Inflammatory macrophage treated with lipopolysaccharide for 4 hours (primary cell): ENCODE measurements around the gene TOP2B.
A peak's percentile ranks its signal among the peaks of the same experiment; 100 is the strongest.

ENCODE experiments used
- DNase-seq: peaks from one replicate; pipeline ENCODE4 v3.0.0-alpha.2; 2020

TOP2B gene

DNA sequence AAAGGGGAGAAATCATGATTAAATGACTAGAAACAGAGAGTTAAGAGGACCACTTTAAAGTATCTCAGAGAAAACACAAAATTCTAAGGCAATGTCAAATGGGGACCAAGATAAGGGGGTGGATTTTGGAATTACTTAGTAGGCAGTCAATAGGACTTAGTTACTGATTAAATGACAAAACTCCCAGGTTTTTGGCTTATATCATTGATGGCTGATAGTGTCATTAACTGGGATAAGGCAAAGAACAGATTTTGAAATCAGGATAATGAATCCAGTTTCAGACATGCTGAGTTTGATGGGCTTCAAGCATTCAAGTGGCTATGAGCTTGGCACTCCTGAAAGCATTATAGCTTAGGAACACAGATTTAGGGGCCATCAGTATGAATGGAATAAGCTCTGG, 53.9 kb downstream of the TOP2B start:
- no peak for DNase-seq

DNA sequence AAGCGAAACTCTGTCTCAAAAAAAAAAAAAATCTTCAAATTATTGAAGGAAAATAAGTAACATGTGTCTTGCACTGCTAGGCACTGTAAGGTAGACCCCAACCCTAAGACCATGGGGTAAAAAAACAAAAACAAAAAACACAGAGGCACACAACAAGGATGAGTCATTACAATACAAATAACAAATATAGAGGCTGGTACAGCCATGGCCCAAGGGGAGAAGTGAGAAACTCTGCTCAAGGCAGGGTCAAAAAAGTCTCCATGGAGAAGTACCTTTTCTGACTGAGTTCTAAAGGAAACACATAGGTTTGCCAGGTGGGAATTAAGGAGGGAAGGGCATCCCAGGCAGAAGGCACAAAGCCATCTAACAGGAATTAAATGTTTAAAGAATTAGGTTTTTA, 54.5 kb downstream of the TOP2B start:
- no peak for DNase-seq

DNA sequence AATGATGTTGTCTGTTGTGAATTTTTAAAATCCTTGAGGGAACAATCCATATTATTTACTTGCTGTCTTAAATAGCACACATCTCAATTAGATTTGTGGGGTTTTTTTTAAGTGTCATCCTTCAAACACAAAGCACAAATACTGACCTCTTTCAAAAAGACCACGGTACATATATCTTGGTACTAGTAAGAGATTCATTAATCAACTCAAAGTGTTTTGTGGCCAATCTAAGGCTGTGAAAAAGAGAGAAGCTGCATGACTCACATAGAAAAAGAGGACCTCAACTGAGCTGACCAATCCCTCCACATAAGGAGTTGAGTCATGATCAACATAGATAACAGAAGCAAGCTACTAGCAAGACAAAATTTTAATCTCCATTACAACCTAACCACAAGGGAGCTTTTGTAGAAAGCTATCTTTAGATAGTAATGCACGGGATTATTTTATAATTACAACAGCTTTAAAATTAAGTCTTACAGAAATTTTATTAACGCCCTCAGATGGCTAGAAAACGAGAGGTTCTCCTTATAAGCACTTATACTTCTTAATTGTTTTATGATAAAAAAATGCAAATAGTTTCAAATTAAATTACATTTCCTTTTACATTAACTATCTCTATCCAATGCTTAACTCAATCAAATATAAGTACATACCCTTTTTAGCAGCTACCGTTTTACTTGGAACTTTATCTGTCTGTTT, 60.5 kb downstream of the TOP2B start:
- DNase-seq = peak; percentile 86

DNA sequence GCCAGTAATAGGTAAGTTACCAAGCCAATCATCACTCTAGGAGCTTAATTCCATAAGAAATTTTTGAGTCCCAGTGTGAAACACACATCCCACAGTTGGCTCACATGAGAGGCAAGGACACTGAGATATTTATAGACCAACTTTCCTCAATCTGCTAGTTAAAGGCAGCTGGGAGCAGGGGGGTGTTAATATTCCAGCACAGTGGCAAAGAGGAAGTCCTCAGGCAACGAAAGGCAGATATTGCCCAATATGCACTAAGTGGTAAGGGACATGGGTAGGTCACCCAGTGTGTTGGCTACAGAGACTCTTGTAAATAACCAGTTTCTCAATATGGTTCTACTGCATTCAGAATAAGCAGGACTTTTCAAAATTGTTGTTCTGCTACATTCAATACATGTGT, 61.0 kb downstream of the TOP2B start:
- peak; percentile 86 for DNase-seq

DNA sequence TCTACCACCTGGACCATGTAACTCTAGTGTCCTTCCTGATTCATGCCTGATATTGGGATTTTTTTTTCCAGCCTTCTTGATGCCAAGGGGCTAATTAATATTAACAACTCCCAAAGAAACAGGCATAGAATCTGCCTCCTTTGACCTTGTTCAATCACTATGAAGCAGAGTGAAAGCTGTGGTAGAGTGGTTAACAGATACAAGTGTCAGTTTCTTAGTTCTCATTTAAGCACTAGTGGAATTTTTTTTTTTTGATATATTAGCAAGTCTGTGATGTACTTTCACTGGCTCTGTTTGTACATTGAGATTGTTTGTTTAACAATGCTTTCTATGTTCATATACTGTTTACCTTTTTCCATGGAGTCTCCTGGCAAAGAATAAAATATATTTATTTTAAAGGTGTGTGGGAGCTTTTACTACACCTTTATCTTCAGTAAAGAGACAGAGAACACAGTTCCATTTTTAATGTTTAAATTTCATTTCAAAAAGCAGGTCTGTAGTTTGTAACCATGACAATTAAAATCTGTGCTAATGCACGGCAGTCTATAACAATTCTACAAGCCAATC, 67.1 kb downstream of the TOP2B start:
- no peak for DNase-seq

DNA sequence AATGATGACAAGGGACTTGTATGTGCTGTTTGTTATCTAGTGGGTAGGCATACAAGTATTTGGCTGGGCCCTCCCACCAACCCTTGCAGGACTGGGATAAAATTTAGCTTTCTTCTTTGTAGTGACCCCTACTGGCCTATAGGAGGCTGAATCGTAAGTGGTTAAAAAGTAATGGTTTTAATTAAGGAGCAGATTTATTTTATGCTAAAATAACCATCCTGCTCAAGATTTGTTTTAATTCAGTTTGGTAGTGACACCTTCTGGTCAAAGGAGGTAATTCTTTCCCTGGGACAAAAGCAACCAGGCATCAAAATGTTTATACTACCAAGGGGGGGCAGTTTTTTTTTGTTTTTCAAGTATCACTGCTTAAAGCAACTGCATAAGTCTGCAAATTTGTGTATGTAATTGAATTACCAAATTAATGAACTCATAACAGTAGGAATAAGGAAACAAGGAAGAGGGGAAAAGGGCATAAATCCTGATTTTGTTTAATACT, 70.7 kb downstream of the TOP2B start:
- DNase-seq = peak; percentile 33

DNA sequence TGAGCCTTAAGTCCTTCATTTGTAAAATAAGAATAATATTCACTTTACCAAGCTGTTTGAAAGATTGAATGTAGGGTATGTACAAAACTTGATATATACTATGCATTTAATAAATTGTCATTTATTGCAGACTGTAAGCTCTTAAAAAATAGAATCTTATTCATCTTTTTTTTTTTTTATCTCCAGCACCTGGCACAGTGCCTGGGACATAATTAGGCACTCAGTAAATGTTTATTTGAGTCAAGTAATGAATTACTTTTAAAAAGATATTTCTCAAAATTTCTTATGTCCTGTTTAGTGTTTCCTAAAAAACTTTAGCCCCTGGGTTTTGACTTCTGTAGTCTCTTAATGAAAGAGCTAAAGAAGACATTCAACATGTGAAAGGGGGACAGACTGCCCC, 71.7 kb downstream of the TOP2B start:
- DNase-seq = no peak

DNA sequence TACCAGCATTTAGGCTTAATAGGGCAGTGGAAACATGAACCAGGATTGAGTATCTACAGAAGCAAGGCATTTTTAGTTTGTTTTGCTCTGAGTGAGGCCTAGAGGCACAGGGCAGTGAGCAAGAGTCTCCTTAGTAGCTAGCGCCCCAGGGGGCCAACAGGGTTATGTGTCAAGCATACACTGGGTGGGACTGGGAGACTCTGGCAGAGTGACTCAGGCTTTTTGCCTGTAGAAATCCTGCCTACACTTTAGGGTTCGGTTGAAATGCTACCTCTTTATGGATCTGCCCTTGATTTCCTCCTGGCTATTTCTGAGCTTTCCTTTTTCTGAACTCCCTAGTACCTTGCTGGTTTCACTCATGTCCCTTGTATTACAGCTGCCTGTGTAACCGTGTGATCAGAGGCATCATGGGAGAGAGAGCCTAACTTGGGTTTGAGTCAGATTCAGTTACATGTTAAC, 72.2 kb downstream of the TOP2B start:
- DNase-seq = peak; percentile 11

DNA sequence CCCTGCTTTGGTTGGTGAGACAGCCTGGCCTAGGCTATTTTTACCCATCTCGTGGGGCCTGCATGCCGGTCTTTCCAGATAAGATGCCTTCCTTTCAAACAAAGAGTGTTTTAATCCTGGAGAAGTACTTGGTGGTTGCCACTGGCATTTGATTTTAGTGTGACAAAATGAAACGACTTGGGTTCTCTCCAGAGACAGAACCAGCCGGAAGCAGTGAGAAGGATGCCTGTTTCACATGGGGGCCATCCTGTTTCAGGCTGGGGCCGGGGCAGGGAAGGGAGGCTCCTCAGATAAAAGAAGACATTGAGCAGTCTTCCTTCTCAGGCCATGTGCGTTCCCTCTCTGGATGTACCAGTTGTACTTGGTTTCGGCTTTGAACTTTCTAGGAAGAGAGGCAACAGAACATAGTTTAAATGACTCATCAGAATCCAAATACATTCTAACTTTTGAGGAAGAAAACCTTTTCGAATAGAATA, 74.9 kb downstream of the TOP2B start:
- no peak for DNase-seq

DNA sequence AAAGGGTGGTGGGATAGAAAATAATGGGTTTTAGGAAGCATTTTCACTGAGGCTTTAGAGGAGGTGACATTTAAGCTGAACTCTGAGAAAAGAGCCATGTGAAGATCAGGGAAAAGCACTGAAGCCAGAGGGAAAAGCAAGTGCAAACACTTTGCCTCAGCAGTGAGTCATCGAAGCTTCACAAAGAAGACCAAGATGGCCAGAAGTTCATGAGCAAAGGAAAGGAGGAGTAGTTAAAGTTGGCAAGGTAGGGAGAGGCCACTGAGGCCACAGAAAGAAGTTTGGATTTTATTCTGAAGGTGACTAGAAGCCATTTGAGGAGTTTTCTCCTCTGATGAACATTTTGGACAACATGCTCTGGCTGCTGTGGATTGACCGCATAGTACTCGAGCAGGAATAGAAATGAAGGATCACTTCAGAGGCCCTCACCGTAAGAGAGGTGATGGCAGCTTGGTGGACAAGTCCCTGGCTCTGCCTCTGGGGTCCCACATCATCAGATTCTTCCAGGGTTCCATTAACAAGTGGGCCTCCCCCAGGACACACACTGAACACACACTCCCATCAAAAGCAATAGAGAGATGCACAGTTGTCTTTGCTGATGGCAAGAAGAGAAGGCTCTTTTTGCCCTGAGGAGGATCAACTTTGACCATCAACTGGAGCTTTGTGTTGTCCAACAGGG, 75.5 kb downstream of the TOP2B start:
- no peak for DNase-seq

DNA sequence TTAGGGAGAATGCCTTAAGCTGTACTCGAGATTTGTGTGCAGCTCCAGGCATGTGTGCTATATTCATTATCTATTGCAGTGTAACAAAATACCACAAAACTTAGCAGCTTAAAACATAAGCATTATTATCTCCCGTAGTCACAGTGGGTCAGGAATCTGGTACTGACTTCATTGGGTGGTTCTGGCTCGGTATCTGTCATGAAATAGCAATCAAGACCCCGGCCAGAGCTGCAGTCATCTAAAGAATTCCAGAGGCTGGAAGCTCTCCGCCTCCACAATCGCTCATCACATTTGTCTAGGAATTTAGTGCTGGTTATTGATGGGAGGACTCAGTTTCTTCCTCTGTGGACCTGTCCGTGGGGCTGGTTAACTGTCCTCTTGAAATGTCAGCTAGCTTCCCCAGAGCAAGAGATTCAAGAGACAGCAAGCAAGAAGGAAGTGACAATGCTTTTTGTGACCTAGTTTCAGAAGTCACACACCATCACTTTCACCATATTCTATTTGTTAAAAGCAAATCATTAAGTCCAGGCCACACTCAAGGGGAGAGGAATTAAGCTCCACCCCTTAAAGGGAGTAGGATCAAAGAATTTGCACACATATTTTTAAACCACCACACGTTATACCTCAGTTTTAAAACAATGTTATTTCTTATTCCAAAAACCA, 76.1 kb downstream of the TOP2B start:
- DNase-seq = peak; percentile 13

DNA sequence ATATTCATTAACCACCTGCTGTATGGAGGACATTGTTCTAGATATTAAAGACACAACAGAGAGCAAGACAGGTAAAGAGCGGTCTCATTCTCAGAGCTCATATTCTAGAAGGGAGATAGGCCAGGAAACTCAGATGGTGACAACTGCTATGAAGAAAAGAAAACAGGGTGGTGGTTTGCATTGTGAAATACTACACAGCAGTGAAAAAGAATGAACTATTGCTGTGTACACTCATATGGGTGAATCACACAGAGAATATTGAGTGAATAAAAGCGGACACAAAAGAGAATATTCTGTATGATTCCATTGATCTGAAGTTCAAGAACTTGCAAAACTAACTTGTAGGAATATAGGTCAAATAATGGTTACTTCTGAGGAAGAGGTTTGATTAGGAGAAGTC, 76.7 kb downstream of the TOP2B start:
- DNase-seq = no peak

DNA sequence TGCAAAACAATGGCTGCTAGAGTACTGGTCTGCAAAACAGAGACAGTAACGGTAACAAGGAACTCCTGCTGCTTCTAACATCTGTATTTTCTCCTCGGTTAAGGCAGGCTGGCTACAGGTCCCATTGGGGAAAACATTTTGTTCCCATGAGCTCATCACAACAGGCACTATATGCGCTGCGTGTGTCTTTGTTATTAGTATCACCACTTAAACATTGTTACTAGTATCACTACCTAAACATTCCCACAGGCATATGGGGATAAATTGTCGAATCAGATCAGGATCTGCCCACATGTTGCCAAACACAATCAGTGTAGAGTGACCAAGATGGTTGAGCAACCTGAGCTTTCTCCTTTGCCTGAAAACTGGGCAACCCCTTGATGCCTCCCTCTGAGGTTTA, 77.2 kb downstream of the TOP2B start:
- no peak for DNase-seq

DNA sequence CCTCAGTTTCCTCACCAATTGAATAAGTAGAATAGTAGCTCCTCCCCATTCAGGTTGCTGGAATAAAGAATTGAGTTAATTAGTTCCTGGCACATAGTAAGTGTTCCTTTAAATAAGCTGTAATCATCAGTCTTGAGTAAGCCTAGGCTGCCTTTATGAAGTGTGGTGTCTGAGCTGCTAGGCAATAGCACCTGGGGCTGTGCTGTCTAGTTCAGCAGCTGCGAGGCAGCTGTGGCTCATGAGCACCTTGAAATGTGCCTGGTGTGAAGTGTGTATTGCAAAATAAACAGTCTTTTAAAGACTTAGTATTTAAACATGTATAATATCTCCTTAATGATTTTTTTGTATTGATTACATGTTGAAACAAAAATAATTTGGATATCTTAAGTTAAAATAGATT, 77.6 kb downstream of the TOP2B start:
- DNase-seq = no peak

DNA sequence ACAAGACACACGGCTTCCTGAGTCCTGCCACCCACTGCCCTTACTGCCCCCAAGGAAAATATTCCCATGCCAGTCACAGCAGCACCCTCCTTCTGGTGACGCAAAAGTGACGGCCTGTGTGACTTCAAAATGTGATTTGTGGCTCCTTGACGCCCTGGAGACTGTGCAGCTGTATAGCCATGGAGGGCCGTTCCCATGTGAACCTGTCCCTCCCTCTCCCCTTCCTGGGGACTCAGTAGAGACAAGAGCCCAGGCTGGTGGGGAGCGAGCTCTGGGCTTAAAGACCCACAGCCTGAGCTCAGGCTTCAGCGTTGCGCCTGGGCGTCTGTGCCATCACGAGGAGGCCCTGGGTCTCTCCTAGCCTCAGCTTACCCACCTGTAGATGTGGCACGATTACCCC, 78.2 kb downstream of the TOP2B start:
- no peak for DNase-seq

DNA sequence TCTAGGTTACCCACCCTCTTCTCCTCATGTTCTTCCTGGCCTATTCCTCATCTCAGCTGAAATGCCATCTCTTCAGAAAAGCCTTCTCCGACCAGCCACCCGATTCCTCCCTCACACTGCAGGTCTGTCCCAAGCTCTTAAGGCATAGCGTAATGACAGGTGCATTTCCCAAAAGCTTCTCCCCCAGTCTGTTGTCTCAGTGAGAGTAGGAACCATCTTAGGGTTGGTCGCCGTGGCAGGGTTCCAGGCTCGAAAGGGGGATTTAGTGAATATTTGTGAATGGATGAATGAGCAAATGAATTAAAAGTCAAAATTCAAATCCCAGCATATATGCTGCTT, 78.6 kb downstream of the TOP2B start:
- no peak for DNase-seq

DNA sequence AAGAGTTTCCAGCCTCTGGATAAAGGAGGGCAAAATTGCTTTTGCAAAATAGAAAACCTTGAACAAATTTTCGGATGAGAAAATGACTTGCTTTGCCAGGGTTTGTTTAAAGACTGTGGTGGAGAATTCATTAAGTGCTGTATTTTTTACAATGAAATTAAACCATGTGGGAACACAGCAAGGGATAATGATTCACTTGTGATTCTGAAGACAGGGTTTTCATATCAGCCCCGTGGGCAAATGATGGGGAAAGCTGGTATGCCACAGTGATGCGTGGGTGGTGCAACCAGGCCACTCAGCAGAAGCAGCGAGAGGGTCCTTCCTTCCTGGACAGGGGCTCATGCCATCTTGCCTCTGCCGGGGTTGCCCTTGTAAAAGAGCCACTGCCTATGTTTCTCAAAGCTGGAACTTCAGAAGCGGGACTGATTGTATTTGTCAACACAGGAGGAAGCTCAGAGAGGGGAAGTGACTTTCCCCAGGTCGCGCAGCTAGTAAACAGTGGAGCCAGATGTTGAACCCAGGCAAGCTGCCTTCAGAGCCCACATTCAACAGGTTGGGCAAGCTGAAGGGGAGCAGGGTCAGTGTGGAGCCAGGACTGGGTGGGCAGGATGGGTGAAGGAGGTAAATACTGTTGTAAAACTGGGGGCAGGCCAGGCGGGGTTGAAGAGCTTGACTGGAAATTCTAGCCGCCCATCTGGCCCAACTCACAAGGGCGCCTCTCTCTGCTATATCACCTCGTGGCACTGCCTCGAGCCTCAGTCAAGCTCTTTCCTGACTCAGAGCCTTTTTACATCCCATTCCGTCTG, 79.1 kb downstream of the TOP2B start:
- peak; percentile 11 for DNase-seq

DNA sequence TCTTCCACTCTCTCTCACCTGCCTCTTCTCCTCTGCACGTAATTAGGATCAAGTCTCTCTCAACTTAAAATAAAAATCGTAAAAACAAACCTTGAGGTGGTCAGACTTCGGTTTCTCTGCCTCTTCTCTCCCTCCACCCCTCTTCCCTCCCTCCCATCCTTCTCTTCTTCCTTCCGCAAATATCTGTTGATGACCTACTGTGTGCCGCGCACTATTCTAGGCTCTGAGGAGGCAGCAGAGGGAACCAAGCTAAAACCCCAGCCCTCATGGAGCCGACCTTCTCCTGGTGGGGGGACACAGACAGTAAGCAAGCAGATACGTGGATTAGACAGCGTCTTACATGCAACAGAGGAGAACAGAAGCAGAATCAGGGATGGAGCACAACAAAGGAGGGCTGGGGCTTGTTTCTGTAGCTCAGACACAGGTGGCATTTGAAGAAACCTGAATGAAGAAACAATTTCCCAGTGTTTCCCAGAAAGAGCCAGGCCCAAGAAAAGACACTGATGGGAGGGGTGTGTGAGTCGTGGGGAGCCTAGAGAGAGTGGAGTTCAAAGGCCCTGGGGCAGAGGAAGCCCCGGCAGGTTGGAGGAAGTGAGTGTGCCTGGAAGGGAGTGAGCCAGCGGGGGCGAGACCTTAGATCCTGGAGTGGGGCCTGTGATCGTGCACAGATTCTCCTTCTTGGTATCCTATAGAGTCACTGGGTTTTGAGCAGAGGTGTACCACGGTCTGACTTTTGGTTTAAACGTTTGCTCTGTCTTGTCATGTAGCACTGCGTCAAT, 80.5 kb downstream of the TOP2B start:
- no peak for DNase-seq

DNA sequence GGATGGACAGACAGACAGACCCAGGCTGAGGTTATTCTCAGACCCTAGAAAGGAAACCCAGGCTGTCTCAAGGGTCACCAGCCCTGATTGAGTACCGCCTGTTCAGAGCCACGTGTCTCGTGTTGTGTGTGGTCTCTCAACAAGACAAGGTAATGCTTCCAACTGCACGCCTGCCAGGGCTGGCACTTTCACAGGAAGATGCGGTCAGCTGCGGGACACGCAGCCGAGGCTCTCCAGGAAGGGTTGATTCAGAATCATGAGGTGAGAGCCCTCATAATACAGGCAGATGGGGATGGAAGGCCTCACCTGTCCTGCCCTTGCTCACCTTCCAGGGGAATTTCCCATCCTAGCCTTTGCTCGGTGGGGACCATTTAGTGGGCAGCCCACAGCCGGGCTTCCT, 81.4 kb downstream of the TOP2B start:
- DNase-seq = no peak

DNA sequence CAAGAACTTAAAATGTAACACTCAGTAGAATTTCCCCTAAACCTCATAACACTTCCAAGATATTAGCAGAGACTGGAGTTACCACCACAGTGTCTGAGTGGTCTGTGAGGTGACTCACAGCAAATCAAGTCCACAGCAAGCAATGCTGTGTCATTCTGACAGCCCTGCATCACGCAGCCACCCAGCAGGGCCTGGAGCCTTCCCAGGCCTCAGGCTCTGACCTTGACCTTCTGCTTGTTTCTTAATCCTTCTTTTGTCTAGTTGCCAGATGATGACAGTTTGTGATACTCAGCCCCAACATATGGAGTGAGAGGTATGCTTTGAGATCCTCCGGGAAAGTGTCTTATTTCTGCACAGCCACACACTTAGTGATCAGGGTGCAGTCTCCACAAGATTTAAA, 82.5 kb downstream of the TOP2B start:
- peak; percentile 57 for DNase-seq

DNA sequence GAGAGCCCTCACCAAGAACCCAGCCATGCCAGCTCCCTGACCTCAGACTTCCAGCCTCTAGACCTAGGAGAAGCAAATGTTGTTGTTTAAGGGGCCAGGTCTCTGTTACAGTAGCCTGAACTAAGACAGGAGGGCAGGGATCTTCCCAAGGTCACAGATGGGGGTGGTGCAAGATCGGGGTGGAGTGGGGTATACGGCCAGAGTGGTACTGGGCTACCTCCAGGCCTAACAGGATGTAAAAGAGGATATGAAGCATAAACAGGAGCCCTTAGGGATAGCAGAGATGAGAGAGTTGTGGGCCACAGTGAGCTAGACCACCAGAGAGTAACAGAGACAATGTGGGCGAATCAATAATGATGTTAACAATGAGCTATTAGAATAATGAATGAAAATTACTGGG, 82.9 kb downstream of the TOP2B start:
- no peak for DNase-seq

DNA sequence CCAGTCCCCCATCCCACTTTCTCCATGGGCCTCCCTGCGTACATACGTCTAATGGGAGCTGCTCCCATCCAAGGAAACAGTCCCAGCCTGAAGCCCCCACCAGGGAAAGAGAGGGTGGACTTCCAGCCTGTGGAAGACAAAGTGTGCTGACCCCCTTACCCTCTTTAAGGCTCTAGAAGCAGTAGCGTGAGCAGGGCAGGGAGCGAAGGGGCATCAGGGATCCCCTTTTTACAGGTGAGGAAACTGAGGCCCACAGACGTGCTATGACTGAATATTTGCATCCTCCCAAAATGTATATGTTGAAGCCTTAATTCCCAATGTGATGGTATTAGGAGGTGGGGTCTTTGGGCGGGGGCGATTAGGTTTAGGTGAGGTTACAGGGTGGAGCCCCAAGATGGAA, 83.4 kb downstream of the TOP2B start:
- no peak for DNase-seq
